HepG2 (cell line): ENCODE data around the gene SBK1. TPM values are rescaled to one million over a fixed set of nuclear protein-coding genes. Genes with fewer than 3 reads are reported as not detected.

Experiments used
- BCLAF1 ChIP-seq: fragments of 450-650 bp; IDR thresholded peaks from 2 replicates; pipeline ENCODE4 v1.6.1; 2017; ENCODE audit warnings: mild to moderate bottlenecking
- CREM ChIP-seq, 2 experiments: sonication (generic) in 1 of 2; formaldehyde crosslinking in 1 of 2; IDR thresholded peaks; 2 replicates each; pipeline versions ENCODE4 v1.4.0 to v1.6.1; 2016 to 2020; ENCODE audit warnings: antibody characterized with exemption in 1 of 2, mild to moderate bottlenecking in 1 of 2, missing genetic modification reagents in 1 of 2
- KAT7 ChIP-seq: IDR thresholded peaks from 2 replicates; pipeline ENCODE4 v1.6.1; 2018; ENCODE audit warnings: borderline replicate concordance, missing compliant biosample characterization
- KIAA2018 ChIP-seq: sonication (generic); formaldehyde crosslinking; IDR thresholded peaks from 2 replicates; pipeline ENCODE4 v1.5.0; 2020; ENCODE audit warnings: mild to moderate bottlenecking, missing genetic modification reagents, borderline replicate concordance
- PTBP1 ChIP-seq: fragments of 200-400 bp; formaldehyde crosslinking; IDR thresholded peaks from 2 replicates; pipeline ENCODE4 v1.6.1; 2018; ENCODE audit warnings: low read length, low read depth; ENCODE audit not compliant: poor library complexity, severe bottlenecking
- SOX6 ChIP-seq, 2 experiments: fragments of 450-650 bp in 1 of 2; sonication (generic) in 1 of 2; formaldehyde crosslinking in 1 of 2; IDR thresholded peaks; 2 replicates each; pipeline versions ENCODE4 v1.4.0 to v1.6.1; 2017 to 2020; ENCODE audit warnings: antibody characterized with exemption in 1 of 2, mild to moderate bottlenecking in 1 of 2, missing genetic modification reagents in 1 of 2
- ZNF550 ChIP-seq: sonication (generic); formaldehyde crosslinking; IDR thresholded peaks from 2 replicates; pipeline ENCODE4 v1.4.0; 2020; ENCODE audit warnings: mild to moderate bottlenecking, missing genetic modification reagents, borderline replicate concordance
- polyA plus RNA-seq, 8 experiments: library from polyadenylated mRNA; depleted of rRNA in 3 of 8; stranded (reverse) in 7 of 8; unstranded in 1 of 8; fragments of >200 nt; fragmentation: Illumina TruSeq in 4 of 8; extraction: Trizol in 4 of 8; gene quantifications; 2 replicates each; pipeline versions ENCODE4 v1.2.1 to v1.2.3, GENCODE V29; 2011 to 2016; ENCODE audit warnings: low read depth in 4 of 8, missing spikeins in 1 of 8, mixed read lengths in 1 of 8; ENCODE audit not compliant: insufficient read depth in 1 of 8
- total RNA-seq, 5 experiments: library from RNA; depleted of rRNA; stranded (reverse); fragments of >200 nt; fragmentation: Illumina TruSeq; extraction: Trizol; gene quantifications; 2 replicates each; pipeline ENCODE4 v1.2.3, GENCODE V29; 2016; ENCODE audit warnings: low read depth in 1 of 5
- TF ChIP-seq, protein P1 (sequence below): sonication (generic); formaldehyde crosslinking; IDR thresholded peaks from one replicate; pipeline ENCODE4 v1.5.1; 2020; ENCODE audit warnings: mild to moderate bottlenecking, missing genetic modification reagents; ENCODE audit errors: not compliant biosample characterization

SBK1 gene
- total and polyA plus RNA-seq, 2 of the 13 experiments (the other 11 are each of a cell fraction or from before 2014, with no cell fraction given) = 0.15 to 0.17 TPM

GRCh38 chr16:28324235-28324886 is 32.0 kb downstream of the SBK1 start (continued):
- TF ChIP-seq, protein P1, sequence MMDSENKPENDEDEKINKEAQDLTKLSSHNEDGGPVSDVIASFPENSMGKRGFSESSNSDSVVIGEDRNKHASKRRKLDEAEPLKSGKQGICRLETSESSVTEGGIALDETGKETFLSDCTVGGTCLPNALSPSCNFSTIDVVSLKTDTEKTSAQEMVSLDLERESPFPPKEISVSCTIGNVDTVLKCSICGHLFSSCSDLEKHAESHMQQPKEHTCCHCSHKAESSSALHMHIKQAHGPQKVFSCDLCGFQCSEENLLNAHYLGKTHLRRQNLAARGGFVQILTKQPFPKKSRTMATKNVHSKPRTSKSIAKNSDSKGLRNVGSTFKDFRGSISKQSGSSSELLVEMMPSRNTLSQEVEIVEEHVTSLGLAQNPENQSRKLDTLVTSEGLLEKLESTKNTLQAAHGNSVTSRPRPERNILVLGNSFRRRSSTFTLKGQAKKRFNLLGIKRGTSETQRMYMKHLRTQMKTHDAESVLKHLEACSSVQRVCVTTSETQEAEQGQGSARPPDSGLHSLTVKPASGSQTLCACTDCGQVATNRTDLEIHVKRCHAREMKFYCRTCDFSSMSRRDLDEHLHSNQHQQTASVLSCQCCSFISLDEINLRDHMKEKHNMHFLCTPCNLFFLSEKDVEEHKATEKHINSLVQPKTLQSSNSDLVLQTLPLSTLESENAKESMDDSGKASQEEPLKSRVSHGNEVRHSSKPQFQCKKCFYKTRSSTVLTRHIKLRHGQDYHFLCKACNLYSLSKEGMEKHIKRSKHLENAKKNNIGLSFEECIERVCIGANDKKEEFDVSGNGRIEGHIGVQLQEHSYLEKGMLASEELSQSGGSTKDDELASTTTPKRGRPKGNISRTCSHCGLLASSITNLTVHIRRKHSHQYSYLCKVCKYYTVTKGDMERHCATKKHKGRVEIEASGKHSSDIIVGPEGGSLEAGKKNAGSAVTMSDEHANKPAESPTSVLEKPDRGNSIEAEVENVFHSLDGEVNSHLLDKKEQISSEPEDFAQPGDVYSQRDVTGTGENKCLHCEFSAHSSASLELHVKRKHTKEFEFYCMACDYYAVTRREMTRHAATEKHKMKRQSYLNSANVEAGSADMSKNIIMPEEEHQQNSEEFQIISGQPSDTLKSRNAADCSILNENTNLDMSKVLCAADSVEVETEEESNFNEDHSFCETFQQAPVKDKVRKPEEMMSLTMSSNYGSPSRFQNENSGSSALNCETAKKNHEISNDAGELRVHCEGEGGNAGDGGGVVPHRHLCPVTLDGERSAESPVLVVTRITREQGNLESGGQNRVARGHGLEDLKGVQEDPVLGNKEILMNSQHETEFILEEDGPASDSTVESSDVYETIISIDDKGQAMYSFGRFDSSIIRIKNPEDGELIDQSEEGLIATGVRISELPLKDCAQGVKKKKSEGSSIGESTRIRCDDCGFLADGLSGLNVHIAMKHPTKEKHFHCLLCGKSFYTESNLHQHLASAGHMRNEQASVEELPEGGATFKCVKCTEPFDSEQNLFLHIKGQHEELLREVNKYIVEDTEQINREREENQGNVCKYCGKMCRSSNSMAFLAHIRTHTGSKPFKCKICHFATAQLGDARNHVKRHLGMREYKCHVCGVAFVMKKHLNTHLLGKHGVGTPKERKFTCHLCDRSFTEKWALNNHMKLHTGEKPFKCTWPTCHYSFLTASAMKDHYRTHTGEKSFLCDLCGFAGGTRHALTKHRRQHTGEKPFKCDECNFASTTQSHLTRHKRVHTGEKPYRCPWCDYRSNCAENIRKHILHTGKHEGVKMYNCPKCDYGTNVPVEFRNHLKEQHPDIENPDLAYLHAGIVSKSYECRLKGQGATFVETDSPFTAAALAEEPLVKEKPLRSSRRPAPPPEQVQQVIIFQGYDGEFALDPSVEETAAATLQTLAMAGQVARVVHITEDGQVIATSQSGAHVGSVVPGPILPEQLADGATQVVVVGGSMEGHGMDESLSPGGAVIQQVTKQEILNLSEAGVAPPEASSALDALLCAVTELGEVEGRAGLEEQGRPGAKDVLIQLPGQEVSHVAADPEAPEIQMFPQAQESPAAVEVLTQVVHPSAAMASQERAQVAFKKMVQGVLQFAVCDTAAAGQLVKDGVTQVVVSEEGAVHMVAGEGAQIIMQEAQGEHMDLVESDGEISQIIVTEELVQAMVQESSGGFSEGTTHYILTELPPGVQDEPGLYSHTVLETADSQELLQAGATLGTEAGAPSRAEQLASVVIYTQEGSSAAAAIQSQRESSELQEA (CRISPR knock-in tag) = no peak
- no peak for TF ChIP-seq KIAA2018 (CRISPR knock-in tag)
- TF ChIP-seq KAT7 (CRISPR knock-in tag) = no peak
- TF ChIP-seq CREM (IDR thresholded peaks at IDR 0.05) = no peak
- no peak for TF ChIP-seq CREM (CRISPR knock-in tag; IDR thresholded peaks at IDR 0.05)
- no peak for TF ChIP-seq ZNF550 (CRISPR knock-in tag)
- TF ChIP-seq PTBP1 = no peak
- TF ChIP-seq SOX6 (IDR thresholded peaks at IDR 0.05) = no peak
- TF ChIP-seq SOX6 (CRISPR knock-in tag; IDR thresholded peaks at IDR 0.05) = 0 out of 2 replicates have a peak, but pooled peaks have one; percentile 40
- no peak for TF ChIP-seq BCLAF1
